ENCODE data around the gene ABHD8. TPM values are rescaled to one million over a fixed set of nuclear protein-coding genes. Genes with fewer than 3 reads are reported as not detected.
A peak's percentile ranks its signal among the peaks of the same experiment; 100 is the strongest.

The ABHD8 gene
- total RNA-seq, 2 donors from 2014 or later: 11.2 to 11.6 TPM

- DNase-seq (no peak), ATAC-seq (no peak)
- intact Hi-C loops (cut with DNase I): no loop called here
These were observed 48.0 kb downstream of the ABHD8 start for GRCh38 chr19:17255150-17255621.

GRCh38 chr19:17254636-17255035 is 48.6 kb downstream of the ABHD8 start:
- intact Hi-C loops (cut with DNase I): no loop called here

DNA sequence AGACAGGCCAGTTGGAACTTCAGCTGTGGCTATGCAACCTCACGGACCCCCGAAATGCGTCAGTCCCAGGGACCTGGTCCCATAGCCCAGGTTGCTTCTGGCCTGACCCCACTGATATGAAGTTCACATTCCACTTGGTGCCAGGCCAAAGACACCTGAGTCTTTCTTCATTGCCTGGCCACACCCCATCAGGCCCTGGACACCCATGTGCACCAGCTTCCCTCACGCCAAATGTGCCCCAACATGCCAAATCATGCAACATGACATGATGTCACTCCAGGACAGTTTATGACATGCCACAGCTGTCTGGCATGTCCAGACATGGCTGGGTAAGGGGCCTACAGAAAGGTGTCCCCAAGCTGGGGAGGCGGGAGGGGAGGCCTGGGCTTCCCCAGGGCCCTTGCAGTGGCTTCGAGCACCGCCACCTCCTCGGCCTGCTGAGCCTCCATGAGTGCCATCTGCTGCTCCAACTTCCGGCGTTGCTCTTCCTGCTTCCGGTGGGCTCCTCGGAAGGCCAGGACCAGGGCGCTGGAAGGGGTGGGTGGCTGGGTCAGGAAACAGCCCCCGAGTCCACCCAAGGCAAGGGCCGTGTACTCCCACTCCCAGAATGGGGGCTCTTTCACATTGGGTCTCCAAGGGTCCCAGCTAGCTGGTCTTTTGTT is 53.2 kb downstream of the ABHD8 start:
- intact Hi-C loops (cut with DNase I): no loop called here
- no peak for ATAC-seq
- no peak for DNase-seq

More at GRCh38 chr19:17254636-17255035, 48.6 kb downstream of the ABHD8 start:
- ATAC-seq: no peak
- no peak for DNase-seq

GRCh38 chr19:17248011-17248776 is 55.0 kb downstream of the ABHD8 start:
- intact Hi-C loops (cut with DNase I): no loop called here
- ATAC-seq (no peak), DNase-seq (no peak)

DNA sequence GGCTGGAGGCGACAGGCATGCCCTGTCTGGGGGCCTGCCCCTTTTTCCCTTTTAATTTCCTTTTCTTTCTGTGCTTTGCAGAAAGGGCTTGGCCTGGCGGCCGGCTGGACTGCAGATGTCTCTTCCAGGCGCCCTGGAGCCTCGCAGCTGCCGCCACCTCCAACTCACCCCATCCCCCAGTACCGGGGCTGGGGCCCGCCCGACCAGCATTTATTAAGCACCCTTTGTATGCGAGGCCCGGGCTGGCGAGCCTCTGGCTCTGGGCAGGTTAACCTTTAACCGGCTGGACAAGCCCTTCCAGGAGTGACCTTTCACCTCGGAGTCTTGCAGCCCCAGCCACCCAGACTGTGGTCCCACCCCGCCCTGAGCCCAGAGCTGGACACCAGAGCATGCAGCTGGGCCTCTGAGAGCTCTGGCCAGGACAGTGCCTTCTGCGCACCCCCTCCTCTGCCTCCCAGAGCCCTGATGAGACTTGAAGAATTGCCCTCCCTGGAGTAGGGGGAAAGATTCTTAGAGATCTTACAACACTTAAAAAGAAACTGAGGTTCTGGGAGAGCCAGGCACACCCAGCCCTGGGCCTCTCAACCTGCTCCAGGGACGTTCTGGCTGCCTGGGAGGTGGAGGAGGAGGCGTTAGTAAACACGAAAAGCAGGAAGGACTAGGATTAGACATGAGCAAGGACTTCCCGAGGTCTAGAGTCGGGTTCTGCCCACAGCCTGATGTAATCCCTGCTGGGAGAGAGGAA is 56.4 kb downstream of the ABHD8 start:
- ATAC-seq: peak; percentile 12 to 17
- intact Hi-C loops (cut with DNase I): no loop called here

DNA sequence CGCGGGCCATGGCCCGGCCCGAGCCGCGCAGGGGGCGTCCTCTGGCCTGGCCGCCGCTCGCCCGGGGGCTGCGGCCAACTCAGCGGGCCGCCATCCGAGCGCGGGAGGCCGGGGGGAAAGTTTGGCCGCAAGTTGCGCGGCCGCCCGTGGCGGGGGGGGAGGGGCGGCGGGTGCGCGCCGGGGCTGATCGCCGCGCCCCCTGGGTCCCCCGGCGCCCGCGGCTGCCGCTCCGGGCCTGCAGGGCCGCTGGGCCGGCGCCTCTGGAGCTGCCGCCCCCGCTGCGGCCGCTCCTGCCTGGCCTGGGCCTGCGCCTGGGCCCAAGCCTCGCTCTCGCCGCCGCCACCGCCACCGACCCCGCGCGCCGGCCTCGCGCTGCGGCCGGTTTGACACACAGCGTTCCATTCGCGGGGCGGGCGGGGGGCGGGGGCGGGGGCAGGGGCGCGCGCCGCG is 57.7 kb downstream of the ABHD8 start, which contains the start of gene NR2F6:
Gene NR2F6, minus strand, starts transcription at position 385 of the 450 bp plus-strand sequence. CDS start 699 bp downstream, outside the sequence.
- ATAC-seq (no peak), DNase-seq (no peak)
- intact Hi-C loops (cut with DNase I): no loop called here

More for the DNA sequence above, 56.4 kb downstream of the ABHD8 start:
- peak; percentile 44 for DNase-seq

DNA sequence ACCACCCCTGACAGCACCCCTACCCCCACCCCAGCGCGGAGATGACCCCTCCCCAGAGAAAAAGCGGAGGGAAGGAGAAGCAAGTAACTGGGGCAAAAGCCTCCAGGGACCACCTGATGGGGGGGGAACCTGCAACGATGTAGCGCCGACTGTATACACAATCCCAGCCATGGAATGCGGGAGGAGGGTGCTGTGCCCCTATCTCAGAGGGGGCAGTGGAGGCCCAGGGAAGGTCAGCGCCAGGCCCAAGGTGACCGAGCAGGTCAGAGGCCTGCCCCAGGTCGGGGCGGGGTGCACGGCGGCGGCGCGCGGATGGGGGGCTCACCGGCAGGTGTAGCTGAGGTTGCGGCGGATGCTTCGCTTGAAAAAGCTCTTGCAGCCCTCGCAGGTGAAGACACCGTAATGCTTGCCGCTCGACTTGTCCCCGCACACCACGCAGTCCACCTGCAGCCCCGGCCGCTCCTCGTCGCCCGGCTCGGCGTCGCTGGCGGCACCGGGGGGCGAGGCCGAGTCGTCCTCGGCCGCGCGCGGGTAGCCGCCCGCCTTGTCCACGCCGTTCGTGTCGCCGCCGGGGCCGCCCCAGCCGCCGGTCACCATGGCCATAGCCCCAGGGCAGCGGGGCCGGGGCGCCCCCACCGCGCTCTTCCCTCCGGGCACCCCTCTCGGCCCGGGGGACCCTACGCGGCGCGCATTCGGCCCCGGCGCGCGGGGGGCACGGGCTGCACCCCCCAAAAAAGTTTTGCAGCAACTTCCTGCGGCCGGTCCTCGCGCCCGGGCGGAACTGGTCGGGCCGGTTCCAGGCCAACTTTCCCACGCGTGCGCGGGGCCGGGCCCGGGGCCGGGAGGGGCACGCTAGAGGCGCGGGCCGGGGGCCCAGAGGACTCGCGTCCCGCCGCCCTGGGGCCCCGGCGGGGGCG is 58.3 kb downstream of the ABHD8 start:
- DNase-seq (peak; percentile 50), ATAC-seq (peak in 1 of 2 donors; percentile 4)
- intact Hi-C loops (cut with DNase I): no loop called here

GRCh38 chr19:17243830-17244617 is 59.2 kb downstream of the ABHD8 start:
- DNase-seq (peak; percentile 79), ATAC-seq (peak; percentile 7 to 17)
- intact Hi-C loops (cut with DNase I): no loop called here

DNA sequence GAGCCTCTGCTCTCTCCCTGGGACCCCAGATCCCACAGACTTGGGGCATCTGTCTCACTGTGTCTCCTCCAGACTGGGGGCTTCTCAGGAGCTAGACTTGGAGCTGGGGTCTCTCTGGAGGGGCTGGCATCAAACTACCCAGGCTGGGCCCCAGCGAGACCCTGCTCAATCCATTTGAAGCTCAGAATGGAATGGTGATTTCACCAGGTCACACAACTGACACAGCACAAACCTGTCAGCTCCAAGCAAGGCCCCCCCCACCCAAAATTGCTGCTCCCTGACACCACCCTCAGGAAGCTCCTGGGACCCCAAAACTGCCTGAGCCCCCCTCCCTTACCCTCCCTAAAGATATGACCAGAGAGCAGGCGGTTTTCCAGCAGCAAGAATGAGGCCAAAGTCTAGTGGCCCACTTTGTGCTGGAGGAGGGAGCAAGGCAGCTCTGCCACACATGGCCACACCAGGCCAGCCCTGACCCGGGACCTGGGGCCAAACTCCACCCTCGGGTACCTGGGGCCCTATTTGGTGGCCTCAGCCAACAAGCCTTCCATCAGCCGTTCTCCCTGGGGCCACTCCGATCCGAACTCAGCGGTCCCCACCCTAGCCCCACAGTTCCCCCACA is 59.9 kb downstream of the ABHD8 start:
- ATAC-seq (no peak), DNase-seq (no peak)
- intact Hi-C loops (cut with DNase I): no loop called here

GRCh38 chr19:17242431-17243208 is 60.6 kb downstream of the ABHD8 start:
- ATAC-seq (no peak), DNase-seq (no peak)
- intact Hi-C loops (cut with DNase I): no loop called here

Other genes starting within 250 kb of the ABHD8 start
- 1 to 10 TPM; 3.9 to 5.0 TPM for gene HAUS8, start 228.0 kb downstream of the ABHD8 start, total RNA-seq
- 10 to 100 TPM; 32.5 to 44.6 TPM for gene MYO9B, start 227.6 kb downstream of the ABHD8 start, total RNA-seq
- 10 to 100 TPM; 22.5 to 23.4 TPM for gene USE1, start 88.1 kb downstream of the ABHD8 start, total RNA-seq
- 10 to 100 TPM; 18.7 to 25.3 TPM for gene OCEL1, start 77.2 kb downstream of the ABHD8 start, total RNA-seq
- gene NR2F6, start 57.5 kb downstream of the ABHD8 start, total RNA-seq: 10 to 100 TPM; 40.5 to 49.9 TPM
- 1 to 10 TPM; 6.5 to 6.7 TPM for gene USHBP1, start 38.7 kb downstream of the ABHD8 start, total RNA-seq
- 10 to 100 TPM; 67.2 to 68.3 TPM for gene BABAM1, start 36.0 kb downstream of the ABHD8 start, total RNA-seq
- gene ANKLE1, start 21.5 kb downstream of the ABHD8 start, total RNA-seq: under 1 TPM; 0.37 to 0.47 TPM
- gene MRPL34, start 2.4 kb upstream of the ABHD8 start, total RNA-seq: 100 to 1,000 TPM; 147 to 152 TPM
- gene DDA1, start 6.1 kb upstream of the ABHD8 start, total RNA-seq: 10 to 100 TPM; 27.5 to 33.3 TPM
- 1 to 10 TPM; 9.5 to 10.0 TPM for gene ANO8, start 31.4 kb upstream of the ABHD8 start, total RNA-seq
- gene GTPBP3, start 34.1 kb upstream of the ABHD8 start, total RNA-seq: 10 to 100 TPM in 1 of 2 donors, 1 to 10 TPM in 1; 9.7 to 12.8 TPM
- 100 to 1,000 TPM; 102 to 137 TPM for gene PLVAP, start 73.9 kb upstream of the ABHD8 start, total RNA-seq
- not detected for gene CCDC194, start 90.8 kb upstream of the ABHD8 start, total RNA-seq
- gene BST2, start 102.2 kb upstream of the ABHD8 start, total RNA-seq: 10 to 100 TPM; 56.9 to 72.6 TPM
- gene MVB12A, start 116.6 kb upstream of the ABHD8 start, total RNA-seq: 10 to 100 TPM; 22.6 to 24.8 TPM
- gene TMEM221, start 145.2 kb upstream of the ABHD8 start, total RNA-seq: under 1 TPM; 0.18 to 0.21 TPM
- under 1 TPM in 1 of 2 donors, not detected in 1; 0.56 TPM for gene NXNL1, start 157.5 kb upstream of the ABHD8 start, total RNA-seq
- gene SLC27A1, start 167.1 kb upstream of the ABHD8 start, total RNA-seq: 10 to 100 TPM; 33.4 to 55.1 TPM
- 10 to 100 TPM; 28.6 to 37.3 TPM for gene PGLS, start 208.2 kb upstream of the ABHD8 start, total RNA-seq